Measurements from ENCODE around the gene PAPOLG. TPM values are rescaled to one million over a fixed set of nuclear protein-coding genes. Genes with fewer than 3 reads are reported as not detected.
"Not testable (repeated sequence)": the region's sequence is repeated elsewhere in the genome, so short reads cannot be mapped to it uniquely, and the experiment has no call there.

The PAPOLG gene
- total RNA-seq, 1 donor = 13.2 TPM

DNA sequence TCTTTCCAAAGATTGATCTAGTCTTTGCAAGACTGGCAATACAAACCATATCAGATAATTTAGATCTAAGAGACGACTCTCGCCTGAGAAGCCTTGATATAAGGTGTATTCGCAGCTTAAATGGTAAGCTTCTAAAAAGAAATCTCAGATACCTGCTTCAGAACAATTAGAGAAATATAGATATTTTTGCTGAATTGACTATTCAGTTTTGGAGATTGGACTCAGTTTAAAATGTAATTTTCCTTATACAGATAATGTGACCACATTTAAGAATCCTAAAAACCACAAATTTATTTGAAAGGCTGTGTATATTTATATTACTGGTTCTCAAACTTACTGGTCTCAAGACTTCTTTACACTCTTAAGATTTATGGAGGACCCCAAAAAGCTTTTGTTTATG, 15.4 kb downstream of the PAPOLG start:
- no peak for DNase-seq (ENCODE audit: low read depth in 2 of 3, low spot score in 2 of 3)

DNA sequence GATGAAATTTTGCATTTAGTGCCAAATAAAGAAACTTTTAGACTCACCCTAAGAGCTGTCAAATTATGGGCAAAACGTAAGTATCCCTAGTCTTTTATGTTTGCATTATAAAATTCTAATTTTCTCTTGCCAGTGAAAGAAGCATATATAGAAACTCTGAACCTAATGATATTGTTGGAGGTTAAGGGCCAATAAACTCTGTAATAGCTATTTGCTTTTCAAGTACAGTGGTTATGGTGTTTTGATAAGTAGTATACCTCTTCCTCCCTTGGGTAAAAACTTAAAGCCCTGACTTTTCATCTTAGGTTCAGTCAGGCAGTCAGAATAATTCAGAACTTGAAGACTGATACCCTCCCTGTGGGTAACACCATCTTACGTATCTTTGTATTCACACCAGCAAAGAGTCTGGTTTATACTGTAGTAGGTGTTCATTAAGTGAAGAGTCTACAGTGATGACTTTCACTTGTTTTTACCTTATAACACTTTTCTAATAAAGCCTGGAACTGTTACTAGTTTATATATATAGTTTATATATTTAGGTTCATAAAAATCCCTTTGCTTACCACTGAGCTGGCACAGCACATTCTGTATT, 19.1 kb downstream of the PAPOLG start:
- DNase-seq (ENCODE audit: low read depth in 2 of 3, low spot score in 2 of 3) = no peak

DNA sequence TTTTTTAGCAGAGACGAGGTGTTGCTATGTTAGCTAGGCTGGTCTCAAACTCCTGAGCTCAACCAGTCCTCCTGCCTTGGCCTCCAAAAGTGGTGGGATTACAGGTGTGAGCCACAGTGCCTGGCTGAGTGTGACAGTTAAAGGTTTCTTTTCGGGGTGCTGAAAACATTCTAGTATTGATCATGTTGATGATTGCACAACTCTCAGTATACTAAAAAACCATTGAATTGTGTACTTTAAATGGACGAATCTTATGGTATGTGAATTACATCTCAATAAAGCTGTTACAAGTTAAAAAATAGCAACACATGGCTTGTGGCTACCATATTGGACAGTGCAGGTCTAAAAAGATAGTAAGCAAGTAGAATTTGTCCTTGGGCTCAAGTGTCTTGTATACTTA, 22.3 kb downstream of the PAPOLG start:
- DNase-seq (ENCODE audit: low read depth in 2 of 3, low spot score in 2 of 3) = no peak

DNA sequence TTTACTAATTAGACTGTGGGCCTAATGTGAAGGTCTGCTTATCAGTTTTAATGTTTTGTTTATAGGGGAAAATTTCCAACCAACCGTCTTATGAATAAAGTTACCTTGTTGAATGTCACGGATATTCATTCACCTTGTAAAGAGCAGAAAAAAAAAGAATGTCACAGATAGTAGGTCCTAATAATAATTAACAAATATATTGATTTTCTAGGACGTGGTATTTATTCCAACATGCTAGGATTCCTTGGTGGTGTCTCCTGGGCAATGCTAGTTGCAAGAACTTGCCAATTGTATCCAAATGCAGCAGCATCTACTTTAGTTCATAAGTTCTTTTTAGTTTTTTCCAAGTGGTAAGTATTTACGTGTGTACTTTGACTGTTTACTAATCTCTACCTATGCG, 23.4 kb downstream of the PAPOLG start:
- DNase-seq (ENCODE audit: low read depth in 2 of 3, low spot score in 2 of 3) = no peak

DNA sequence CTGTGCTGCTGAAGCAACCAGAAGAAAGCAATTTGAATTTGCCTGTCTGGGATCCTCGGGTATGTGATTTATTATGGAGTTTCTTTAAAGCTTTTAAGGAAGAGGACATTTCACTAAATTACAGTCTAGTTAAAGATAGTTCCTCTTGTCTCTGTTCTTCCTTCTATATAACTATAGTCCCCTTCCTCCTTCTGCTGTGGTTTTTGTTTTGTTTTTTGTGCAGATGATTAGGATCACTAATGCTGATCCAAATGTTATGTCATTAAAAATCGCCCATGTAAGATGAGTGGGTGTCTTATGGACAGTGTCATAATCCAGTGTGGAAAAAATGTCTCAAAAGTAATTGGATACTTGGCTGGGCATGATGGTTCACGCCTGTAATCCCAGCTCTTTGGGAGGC, 24.7 kb downstream of the PAPOLG start:
- DNase-seq (ENCODE audit: low read depth in 2 of 3, low spot score in 2 of 3) = no peak

DNA sequence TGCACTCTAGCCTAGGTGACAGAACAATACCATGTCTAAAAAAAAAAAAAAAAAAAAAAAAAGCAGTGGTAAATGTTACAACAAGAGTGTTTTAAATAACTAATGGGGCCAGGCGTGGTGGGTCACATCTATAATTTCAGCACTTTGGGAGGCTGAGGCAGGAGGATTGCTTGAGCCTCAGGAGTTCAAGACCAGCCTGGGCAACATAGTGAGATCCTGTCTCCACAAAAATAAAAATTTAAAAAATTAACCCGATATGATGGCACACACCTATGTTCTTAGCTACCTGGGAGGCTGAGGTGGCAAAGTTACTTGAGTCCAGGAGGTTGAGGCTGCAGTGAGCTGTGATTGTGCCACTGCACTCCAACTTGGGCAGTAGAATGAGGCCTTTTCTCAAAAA, 37.1 kb downstream of the PAPOLG start:
- no peak for DNase-seq (ENCODE audit: low read depth in 2 of 3, low spot score in 2 of 3)

DNA sequence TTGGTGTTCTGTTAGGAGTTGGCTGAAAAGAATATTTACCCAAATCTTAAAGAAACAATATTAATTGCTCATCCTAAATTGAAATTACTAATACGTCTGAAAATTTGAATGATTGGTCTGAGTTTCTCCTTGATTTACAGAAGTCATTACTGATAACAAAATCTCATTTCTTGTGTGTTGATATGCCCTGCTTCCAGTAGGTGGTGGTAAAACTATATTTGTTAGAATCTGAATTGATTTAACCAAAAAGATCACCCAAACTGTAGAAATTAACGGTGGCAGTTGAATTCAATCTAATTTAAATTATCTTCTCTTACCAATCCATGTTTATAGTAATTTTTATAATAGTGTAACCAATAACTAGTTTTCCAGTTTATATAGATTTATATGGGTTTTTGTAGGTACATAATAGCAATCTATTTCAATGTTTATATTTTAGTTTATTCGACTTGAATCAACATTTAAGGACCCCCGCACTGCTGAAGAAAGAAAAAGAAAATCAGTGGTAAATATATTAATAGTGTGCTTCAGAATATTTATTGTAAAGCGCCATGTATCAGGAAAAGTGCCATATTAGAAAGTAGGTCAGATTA, 38.3 kb downstream of the PAPOLG start:
- peak in 2 of 3 donors; percentile 29 to 71 for DNase-seq (ENCODE audit: low read depth in 2 of 3, low spot score in 2 of 3)

DNA sequence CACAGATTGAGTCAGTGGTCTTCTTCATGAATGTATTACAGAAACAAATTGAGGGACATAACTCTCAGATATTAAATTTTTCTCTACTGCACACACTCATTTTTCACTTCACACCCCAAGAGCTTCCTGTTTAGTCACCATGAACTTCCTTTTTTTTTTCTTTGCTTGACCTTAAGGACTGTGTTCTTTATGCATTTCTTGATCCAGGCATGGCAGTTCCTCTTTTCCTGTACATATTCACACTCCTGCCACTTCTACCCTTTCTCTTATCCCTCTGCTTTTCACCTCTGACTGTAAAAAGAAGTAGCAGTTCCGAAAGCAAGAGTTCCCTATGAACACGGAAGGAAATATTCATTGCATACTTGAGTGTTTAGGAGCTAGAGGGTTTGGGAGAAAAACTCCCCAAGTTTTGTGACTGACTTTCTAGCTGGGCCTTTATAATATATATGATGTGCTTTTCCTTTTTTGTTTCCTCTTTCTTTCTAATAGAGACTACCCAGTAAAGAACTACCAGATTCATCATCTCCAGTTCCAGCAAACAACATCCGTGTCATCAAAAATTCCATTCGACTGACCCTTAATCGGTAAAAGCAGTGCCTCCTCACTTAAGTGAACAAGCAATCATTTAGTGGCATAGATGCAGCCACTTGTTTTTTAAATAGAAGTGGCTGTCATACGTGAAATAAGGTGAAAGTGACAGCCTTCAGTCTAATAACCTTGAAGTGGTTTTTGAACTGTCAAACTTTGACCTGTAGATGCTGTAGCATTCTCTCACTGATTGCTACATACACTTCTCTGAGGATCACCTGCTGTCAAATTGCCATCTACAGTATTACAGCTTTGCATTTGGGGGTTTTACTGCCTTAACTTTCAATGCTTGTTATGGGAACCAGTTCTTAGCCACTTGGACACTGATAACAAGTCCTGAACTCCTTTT, 40.8 kb downstream of the PAPOLG start:
- peak in 2 of 3 donors; percentile 72 to 78 for DNase-seq (ENCODE audit: low read depth in 2 of 3, low spot score in 2 of 3)

DNA sequence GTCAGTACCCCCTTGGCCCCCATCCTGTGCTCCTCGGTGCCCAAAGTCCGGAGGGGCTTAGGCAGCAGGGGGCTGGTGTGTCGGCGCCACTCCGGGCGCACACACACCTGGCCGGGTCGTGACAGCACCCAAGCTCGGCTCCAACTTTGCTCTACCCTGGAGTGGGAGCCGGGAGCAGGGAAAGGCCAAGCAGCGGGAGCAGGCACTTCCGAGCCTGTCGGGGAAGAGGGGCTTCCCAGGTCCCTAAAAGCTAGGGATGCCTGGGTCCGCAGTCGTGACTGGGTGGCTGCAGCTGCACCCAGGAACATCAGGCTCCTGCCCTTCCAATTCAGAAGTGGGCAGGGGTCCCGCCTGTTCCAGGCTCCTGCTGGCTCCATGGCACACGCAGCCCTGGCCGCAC, 48.4 kb downstream of the PAPOLG start:
- no peak for DNase-seq (ENCODE audit: low read depth in 2 of 3, low spot score in 2 of 3)

DNA sequence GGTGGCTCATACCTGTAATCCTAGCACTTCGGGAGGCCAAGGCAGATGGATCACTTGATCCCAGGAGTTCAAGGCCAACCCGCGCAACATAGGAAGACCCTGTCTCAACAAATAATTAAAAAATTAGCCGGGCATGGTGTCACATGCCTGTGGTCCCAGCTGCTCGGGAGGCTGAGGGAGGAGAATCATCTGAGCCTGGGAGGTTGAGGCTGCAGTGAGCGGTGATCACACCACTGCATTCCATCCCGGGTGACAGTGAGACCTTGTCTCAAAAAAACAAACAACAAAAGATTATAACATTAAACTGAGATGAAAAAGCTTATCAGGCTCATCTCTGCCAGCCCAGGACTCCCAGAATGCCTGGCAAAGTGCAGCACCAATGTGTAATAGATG, 50.5 kb downstream of the PAPOLG start:
- DNase-seq (ENCODE audit: low read depth in 2 of 3, low spot score in 2 of 3) = no peak

DNA sequence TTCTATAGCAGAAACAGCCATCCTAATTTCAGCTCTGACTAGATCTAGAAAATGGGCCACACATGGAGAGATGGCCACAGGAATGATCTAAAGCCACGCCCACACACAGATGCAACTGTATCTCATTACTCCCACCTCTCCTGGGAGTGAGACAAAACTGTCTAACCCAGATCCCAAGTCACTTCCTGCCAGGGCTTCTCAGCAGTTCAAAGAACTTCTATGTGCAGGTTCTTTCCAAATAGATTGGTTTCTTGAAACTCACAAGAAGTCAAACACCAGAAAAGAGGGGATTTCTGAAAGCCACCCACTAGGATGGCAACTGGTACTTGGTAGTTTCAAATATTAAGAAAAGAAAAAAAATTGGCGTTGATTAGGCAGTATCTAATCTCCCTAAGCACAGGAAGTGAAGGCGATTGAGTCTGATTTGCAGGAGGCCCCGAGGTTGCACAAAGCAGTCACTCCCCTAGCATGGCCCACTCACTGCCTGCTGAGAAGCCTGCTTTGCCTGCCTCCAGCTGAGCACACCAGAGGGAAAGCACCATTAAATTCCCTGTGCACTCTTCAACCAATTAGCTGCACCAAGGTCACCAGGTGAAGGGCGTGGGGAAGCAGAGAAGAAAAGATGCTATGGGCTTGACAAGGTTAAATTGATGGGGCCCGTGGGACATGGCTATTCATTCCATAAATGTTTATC, 51.1 kb downstream of the PAPOLG start:
- DNase-seq (ENCODE audit: low read depth in 2 of 3, low spot score in 2 of 3) = no peak

DNA sequence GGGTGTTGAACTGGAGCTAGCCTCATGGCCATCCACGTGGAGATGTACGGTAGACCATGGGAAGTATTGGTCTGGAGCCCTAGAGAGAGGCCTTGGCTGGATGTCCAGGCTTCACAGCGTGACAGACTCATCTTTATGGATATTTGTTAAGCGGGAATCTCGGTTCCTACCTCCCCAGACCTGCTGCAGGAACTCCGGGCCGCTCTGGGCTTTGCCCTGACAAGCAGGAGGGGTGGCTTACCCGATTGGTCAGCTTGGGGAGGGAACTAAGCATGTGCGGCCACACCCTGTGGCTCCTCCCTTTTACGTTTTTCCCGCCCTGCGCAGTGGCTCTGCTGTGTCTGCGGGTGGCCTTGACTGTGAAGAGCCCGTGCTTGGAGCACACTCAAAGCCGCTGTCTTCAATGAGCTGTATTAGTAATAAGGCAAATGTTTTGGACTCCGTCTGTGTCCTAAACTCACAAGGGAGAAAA, 52.3 kb downstream of the PAPOLG start:
- DNase-seq (ENCODE audit: low read depth in 2 of 3, low spot score in 2 of 3) = no peak

DNA sequence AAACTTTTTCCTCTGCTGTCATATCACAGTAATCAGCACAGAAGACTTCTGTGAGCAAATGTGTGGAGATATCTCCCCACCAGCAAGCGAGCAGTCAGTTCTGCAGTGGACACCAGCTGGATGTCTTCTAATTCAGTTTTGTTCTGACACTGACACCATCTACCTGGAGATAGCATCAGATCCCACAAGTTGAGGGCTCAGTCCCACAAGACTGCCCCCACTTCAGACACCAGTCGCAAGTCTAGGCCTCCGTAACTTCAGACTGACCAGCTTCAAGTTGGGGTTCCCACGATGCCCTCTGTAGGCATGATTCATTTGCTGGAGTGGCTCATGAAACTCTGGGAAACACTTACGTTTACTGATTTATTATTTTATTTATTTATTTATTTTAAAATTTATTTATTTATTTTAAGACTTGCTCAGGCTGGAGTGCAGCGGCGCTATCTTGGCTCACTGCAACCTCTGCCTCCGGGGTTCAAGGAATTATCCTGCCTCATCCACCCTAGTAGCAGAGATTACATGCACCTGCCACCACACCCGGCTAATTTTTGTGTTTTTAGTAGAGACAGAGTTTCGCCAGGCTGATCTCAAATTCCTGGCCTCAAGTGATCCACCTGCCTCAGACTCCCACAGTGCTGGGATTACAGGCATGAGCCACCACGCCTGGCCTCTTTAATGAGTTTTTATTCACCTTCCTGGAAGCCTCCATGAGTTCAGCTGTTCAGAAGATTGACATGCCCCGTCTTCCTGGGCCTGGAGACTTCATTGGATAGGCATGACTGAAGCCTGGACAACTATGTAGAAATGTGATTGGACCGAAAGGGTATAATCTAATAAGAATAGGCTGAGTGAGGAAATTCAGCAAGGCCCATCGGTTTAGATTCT, 55.7 kb downstream of the PAPOLG start:
- no peak for DNase-seq (ENCODE audit: low read depth in 2 of 3, low spot score in 2 of 3)

DNA sequence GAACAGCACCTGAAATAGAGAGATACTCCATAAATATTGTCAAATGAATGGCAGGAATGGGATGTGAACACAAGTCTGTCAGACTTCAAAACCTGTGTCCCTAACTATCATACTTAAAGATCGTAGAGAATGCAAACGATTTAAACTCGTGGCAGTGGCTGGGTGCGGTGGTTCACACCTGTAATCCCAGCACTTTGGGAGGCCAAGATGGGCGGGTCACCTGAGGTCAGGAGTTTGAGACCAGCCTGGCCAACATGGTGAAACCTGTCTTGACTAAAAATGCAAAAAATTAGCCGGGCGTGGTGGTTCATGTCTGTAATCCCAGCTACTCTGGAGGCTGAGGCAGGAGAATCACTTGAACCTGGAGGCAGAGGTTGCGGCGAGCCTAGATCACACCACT, 61.1 kb downstream of the PAPOLG start:
- DNase-seq (ENCODE audit: low read depth in 2 of 3, low spot score in 2 of 3) = not testable (repeated sequence)

DNA sequence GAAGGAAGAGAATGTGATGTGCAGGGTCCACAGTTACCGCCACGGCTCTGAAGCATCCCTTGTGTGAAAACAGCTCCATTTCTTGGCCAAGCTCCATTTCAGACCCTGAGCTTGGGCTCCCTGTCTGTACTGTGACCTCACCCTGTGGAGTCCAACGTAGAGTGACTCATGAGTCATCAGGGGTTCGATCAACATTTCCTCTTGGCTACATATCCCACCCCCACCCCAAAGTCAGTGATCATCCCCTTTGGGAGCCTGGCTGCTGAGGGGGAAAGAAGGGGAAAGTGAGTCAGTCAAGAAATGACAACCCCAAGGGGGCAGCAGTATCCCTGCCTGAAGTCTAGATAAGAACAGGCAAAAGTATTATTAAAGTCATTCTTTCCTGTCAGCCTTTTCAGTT, 62.2 kb downstream of the PAPOLG start:
- peak in 1 of 3 donors; percentile 26 for DNase-seq (ENCODE audit: low read depth in 2 of 3, low spot score in 2 of 3)

DNA sequence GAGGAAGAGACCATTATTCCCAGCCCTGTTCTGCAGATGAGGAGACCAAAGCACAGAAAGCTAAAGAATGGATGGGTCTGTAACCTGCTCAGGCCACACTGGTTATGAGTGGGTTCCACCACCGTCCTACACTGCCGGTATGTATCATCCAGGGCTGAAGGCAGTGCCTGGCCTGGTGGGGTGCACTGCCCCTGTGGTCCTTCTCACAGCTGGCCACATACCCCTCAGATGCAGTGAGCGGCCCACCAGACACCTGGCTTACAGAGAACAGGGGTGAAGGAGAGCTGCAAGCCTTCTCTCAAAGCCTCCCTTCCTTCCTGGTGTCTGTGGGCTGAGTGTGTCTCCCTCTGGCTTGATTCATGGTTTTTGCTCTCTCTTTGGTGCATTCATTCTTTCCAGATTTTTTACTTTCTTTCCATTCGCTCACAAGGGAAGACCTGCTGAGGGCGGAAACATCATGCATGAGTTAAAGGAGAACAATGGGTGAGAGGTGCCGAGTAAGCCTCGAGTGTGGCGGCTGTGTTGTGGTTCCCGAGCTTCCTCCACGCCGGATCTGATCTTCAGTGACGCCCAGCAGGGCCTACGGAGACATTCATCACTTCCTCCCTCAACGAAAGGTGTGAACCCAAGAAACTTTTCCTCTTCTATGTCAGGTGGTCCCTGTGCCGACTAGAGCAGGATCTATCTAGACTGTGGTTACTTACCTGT, 63.2 kb downstream of the PAPOLG start:
- peak in 1 of 3 donors; percentile 75 for DNase-seq (ENCODE audit: low read depth in 2 of 3, low spot score in 2 of 3)

DNA sequence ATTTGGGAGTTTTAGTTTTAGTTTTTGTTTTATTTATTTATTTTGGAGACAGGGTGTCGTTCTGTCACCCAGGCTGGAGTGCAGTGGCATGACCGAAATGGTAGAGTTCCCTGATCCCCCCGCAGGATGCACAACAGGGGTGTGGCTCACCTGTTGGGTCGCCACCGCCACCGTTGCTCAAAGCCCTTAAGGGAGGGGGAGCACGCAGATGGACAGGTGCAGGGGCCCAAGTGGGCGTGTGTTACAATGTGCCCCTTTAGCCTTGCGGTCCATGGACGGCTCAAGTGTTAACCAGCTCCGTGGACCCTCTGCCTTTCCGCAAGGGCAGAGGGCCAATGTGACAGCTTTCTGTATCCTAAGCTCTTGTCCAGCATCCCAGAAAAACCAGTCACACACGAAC, 63.9 kb downstream of the PAPOLG start:
- DNase-seq (ENCODE audit: low read depth in 2 of 3, low spot score in 2 of 3) = no peak

DNA sequence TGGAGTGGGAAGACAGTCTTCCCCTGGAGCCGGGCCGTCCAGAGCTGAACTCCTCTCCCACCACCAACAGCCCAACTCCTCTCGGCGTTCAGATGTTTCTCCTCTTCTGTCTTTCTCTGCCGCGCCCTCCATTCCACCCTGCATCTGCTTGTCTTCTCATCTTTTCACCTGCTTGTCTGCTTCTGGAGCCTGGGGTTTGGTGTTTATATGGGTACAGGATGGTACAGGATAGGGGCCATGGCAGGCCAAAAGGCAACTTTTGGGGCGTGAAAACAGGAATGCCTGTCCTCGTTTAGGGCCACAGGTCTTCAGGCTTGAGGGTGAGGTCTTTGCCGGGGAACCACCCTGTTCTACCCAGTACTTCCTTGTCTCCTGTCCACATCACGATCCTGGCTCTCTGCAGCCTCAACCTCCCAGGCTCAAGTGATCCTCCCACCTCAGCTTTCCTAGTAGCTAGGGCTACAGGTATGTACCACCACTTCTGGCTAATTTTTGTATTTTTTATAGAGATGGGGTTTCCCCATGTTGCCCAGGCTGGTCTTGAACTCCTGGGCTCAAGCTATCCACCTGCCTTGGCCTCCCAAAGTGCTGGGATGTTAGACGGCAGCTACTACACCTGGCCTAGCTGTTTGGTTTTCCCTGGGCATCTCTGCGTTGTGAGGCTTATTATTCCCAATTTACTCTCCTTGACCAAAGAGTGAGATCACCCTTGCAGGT, 64.5 kb downstream of the PAPOLG start:
- DNase-seq (ENCODE audit: low read depth in 2 of 3, low spot score in 2 of 3) = no peak

DNA sequence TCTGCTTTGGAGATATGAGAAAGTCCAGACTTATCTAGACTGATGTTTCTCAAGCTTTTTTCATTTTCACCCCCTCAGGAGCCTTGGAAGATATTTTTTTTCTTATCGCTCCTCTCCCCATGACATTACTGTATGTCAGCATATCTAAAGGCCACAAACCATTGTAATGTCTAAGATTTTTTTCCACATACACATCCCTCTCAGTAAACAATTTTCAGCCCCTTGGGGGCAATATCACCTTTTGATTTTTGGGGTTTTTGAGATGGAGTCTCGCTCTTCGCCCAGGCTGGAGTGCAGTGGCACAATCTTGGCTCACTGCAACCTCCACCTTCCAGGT, 65.0 kb downstream of the PAPOLG start:
- DNase-seq (ENCODE audit: low read depth in 2 of 3, low spot score in 2 of 3) = no peak
